SU-DHL-6 (cell line): Measurements from ENCODE around the gene TMEM229A.

ENCODE experiments used
- H2AFZ ChIP-seq: fragments of 200-600 bp; sonication (generic); 2 replicates; pipeline ENCODE4 v1.6.1; 2014; ENCODE audit warnings: low read depth, mild to moderate bottlenecking, moderate library complexity, mixed read lengths, antibody characterized with exemption, low read length; ENCODE audit not compliant: severe bottlenecking
- H3F3A ChIP-seq: fragments of 200-600 bp; shearing (Covaris generic); 2 replicates; pipeline ENCODE4 v1.6.0; 2016; ENCODE audit warnings: antibody characterized with exemption, mild to moderate bottlenecking; ENCODE audit not compliant: insufficient read depth
- H3K27ac ChIP-seq: fragments of 200-600 bp; sonication (generic); 2 replicates; pipeline ENCODE4 v1.5.1; 2016; ENCODE audit warnings: low read depth, mild to moderate bottlenecking, low read length, moderate library complexity, mixed read lengths
- H3K27me3 ChIP-seq: fragments of 200-600 bp; sonication (generic), shearing (Covaris generic); 2 replicates; pipeline ENCODE4 v1.6.0; 2014; ENCODE audit warnings: mild to moderate bottlenecking, low read length
- H3K36me3 ChIP-seq: fragments of 200-600 bp; sonication (generic); 2 replicates; pipeline ENCODE4 v1.6.1; 2014; ENCODE audit warnings: mild to moderate bottlenecking, low read length, mixed read lengths
- H3K4me2 ChIP-seq: fragments of 300-600, 200-600 bp; shearing (Covaris generic), sonication (generic); 2 replicates; pipeline ENCODE4 v1.6.0; 2014; ENCODE audit warnings: low read length, low read depth, mild to moderate bottlenecking; ENCODE audit not compliant: poor library complexity, severe bottlenecking
- H3K4me3 ChIP-seq: fragments of 200-600 bp; sonication (generic); 2 replicates; pipeline ENCODE4 v1.5.1; 2014; ENCODE audit warnings: antibody characterized with exemption, low read length, mild to moderate bottlenecking, mixed read lengths; ENCODE audit not compliant: insufficient read depth, poor library complexity, severe bottlenecking
- H3K79me2 ChIP-seq: fragments of 200-600 bp; sonication (generic); 2 replicates; pipeline ENCODE4 v1.6.1; 2014; ENCODE audit warnings: mild to moderate bottlenecking, low read length, moderate library complexity; ENCODE audit not compliant: insufficient read depth
- H3K9ac ChIP-seq: fragments of 200-600 bp; sonication (generic); 2 replicates; pipeline ENCODE4 v1.7.0; 2014; ENCODE audit warnings: mild to moderate bottlenecking, low read length
- H3K9me2 ChIP-seq: fragments of 200-600 bp; sonication (generic); replicated peaks from 2 replicates; pipeline ENCODE4 v1.6.1; 2014; ENCODE audit warnings: low read length; ENCODE audit not compliant: insufficient read depth
- H3K9me3 ChIP-seq: fragments of 200-600 bp; sonication (generic); 2 replicates; pipeline ENCODE4 v1.6.1; 2014; ENCODE audit warnings: low read length, mixed read lengths; ENCODE audit not compliant: insufficient read depth
- H4K20me1 ChIP-seq: fragments of 200-600 bp; sonication (generic); 2 replicates; pipeline ENCODE4 v1.6.1; 2014; ENCODE audit warnings: low read depth, mild to moderate bottlenecking, antibody characterized with exemption, low read length, moderate library complexity, mixed read lengths
- CTCF ChIP-seq: fragments of 200-600 bp; sonication (generic); IDR thresholded peaks from one replicate; pipeline ENCODE4 v1.5.1; 2017; ENCODE audit warnings: antibody characterized with exemption, mild to moderate bottlenecking, low read length, moderate library complexity; ENCODE audit not compliant: insufficient read depth, poor library complexity, severe bottlenecking
- EZH2phosphoT487 ChIP-seq: fragments of 200-600 bp; sonication (generic), shearing (Covaris generic); conservative IDR thresholded peaks from 2 replicates; pipeline ENCODE4 v1.6.1; 2018; ENCODE audit warnings: mild to moderate bottlenecking, antibody characterized with exemption, low read length, moderate library complexity, mixed read lengths

The TMEM229A gene

GRCh38 chr7:124035706-124036105 lies 2.8 kb upstream of the TMEM229A start:
- Histone ChIP-seq H3K4me3 (no peak overlapping the region), H3K4me2 (no peak overlapping the region), H2AFZ (no peak overlapping the region), H3K9me2 (no peaks in the 10 kb centered on the region), H3K9me3 (no peaks in the 10 kb centered on the region), H3K27ac (no peak overlapping the region), H3F3A (no peaks in the 10 kb centered on the region), H3K79me2 (no peaks in the 10 kb centered on the region), H3K9ac (no peak overlapping the region), H3K36me3 (no peaks in the 10 kb centered on the region), H3K27me3 (no peaks in the 10 kb centered on the region), H4K20me1 (no peaks in the 10 kb centered on the region)
- TF ChIP-seq EZH2phosphoT487 (no peak), CTCF (no peak)

GRCh38 chr7:124034754-124035100 lies 1.9 kb upstream of the TMEM229A start:
- Histone ChIP-seq H4K20me1 (no peaks in the 10 kb centered on the region), H3K9ac (no peak overlapping the region), H3K4me2 (no peak overlapping the region), H3F3A (no peaks in the 10 kb centered on the region), H3K79me2 (no peaks in the 10 kb centered on the region), H3K4me3 (no peak overlapping the region), H3K27ac (no peak overlapping the region), H3K9me3 (no peaks in the 10 kb centered on the region), H3K27me3 (no peaks in the 10 kb centered on the region), H3K9me2 (no peaks in the 10 kb centered on the region), H3K36me3 (no peaks in the 10 kb centered on the region), H2AFZ (no peak overlapping the region)
- TF ChIP-seq EZH2phosphoT487 (no peak), CTCF (no peak)

GRCh38 chr7:124033807-124034753 lies 1.2 kb upstream of the TMEM229A start:
- Histone ChIP-seq H3K9me2 (no peaks in the 10 kb centered on the region), H3K36me3 (no peaks in the 10 kb centered on the region), H3K9me3 (no peaks in the 10 kb centered on the region), H3F3A (no peaks in the 10 kb centered on the region), H3K4me2 (no peak overlapping the region), H3K9ac (no peak overlapping the region), H3K27me3 (no peaks in the 10 kb centered on the region), H3K79me2 (no peaks in the 10 kb centered on the region), H3K4me3 (no peak overlapping the region), H3K27ac (no peak overlapping the region), H2AFZ (no peak overlapping the region), H4K20me1 (no peaks in the 10 kb centered on the region)
- no peak for TF ChIP-seq CTCF
- no peak for TF ChIP-seq EZH2phosphoT487
